T47D (cell line): ENCODE data around the gene DECR2.
A peak's percentile ranks its signal among the peaks of the same experiment; 100 is the strongest.

Experiments
- DNase-seq, 2 experiments: peaks; one replicate each; pipeline versions ENCODE4 v3.0.0 to v3.0.0-alpha.2; 2011 to 2012; ENCODE audit warnings: low read depth in 1 of 2, low spot score in 1 of 2
- JUND ChIP-seq: IDR thresholded peaks from 2 replicates; pipeline ENCODE4 v1.6.1; 2012; ENCODE audit warnings: low read depth
- in situ Hi-C: cut with HindIII; loops from 2 replicates; pipeline ENCODE4 v1.10.0; 2016; ENCODE audit warnings: low sequenced_read_pairs, low pct_unique_long_range_greater_than_20kb

Gene DECR2, protein sequence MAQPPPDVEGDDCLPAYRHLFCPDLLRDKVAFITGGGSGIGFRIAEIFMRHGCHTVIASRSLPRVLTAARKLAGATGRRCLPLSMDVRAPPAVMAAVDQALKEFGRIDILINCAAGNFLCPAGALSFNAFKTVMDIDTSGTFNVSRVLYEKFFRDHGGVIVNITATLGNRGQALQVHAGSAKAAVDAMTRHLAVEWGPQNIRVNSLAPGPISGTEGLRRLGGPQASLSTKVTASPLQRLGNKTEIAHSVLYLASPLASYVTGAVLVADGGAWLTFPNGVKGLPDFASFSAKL

DNA sequence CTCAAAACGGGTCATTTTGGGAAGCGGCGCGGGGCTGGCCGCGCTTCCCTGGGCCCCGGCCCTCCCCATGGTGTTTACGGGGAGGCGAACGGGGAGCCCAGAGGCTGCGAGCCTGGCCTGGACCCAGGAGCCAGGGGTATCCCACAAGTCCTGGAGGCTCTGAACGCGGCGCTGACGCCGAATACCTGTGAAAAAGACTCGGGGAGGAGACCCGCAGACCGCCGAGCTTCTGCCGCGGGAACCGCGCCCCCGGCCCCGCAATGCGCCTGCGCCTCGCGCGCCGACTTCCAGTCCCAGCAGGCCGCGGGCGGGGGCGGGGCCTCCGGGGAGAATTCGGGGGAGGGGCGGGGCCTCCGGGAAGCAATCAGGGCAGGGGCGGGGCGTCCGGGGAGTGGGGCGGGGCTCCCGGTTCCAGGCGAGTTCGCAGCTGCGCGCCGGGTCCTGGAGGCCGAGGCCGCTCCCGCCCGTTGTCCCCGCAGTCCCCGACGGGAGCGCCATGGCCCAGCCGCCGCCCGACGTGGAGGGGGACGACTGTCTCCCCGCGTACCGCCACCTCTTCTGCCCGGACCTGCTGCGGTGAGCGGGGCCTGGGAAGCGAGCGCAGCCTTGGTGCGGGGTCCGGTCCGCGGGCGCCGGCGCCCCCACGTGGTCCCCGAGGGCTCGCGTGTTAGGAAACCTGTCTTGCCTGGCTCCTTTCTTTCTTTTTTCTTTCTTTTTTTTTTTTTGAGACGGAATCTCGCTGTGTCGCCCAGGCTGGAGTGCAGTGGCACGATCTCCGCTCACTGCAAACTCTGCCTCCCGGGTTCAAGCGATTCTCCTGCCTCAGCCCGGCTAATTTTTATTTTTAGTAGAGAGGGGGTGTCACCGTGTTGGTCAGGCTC, at the start of gene DECR2:
DECR2 (plus strand) TSS at position 418 of the 881 bp plus-strand sequence; CDS start at position 497, 79 bp downstream.
- TF ChIP-seq JUND: no peak
- DNase-seq: peak; percentile 92 to 93
- in situ Hi-C loops: no loop called here

DNA sequence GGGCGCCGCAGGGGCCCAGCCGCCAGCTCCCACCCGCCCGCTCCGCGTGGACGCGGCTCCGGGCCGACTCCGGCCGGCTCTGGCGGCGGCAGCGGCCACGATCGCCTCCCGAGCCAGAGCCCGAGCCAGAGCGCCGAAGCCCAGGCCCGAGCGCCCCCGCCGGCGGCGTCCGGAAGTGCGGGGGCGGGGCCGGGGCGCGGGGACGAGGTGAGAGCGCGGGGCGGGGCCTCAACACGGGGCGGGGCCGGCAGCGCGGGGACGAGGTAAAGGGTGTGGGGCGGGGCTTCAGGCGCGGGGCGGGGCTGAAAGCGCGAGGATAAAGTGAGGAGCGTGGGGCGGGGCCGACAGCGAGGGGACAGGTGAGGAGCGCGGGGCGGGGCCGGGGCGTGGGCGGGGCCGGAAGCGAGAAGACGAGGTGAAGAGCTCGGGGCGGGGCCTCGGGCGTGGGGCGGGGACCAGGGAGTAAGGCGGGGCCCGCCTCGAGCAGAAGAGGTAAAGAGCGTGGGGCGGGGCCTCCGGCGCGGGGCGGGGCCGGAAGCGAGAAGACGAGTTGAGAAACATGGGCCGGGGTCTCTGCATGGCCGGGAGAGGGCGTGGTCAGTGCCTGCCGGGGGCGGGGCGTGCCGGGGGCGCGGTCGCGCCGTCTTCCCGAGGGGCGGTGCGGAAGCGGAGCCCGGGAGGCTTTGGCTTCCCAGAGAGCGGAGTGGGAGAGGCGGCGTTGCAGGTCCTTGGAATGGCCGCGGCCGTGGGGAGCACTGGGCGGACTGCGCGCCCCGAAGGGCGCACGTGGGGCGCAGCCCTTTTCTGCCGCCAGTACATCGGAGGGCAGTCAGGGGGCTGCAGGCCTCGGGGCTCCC, 48.9 kb upstream of the DECR2 start, which contains the start of gene AXIN1:
AXIN1 (minus strand) TSS at position 177 of the 857 bp plus-strand sequence. CDS start 5,698 bp downstream, outside the sequence.
- in situ Hi-C loops: no loop called here
- peak; percentile 90 to 99 for DNase-seq
- no peak for TF ChIP-seq JUND

DNA sequence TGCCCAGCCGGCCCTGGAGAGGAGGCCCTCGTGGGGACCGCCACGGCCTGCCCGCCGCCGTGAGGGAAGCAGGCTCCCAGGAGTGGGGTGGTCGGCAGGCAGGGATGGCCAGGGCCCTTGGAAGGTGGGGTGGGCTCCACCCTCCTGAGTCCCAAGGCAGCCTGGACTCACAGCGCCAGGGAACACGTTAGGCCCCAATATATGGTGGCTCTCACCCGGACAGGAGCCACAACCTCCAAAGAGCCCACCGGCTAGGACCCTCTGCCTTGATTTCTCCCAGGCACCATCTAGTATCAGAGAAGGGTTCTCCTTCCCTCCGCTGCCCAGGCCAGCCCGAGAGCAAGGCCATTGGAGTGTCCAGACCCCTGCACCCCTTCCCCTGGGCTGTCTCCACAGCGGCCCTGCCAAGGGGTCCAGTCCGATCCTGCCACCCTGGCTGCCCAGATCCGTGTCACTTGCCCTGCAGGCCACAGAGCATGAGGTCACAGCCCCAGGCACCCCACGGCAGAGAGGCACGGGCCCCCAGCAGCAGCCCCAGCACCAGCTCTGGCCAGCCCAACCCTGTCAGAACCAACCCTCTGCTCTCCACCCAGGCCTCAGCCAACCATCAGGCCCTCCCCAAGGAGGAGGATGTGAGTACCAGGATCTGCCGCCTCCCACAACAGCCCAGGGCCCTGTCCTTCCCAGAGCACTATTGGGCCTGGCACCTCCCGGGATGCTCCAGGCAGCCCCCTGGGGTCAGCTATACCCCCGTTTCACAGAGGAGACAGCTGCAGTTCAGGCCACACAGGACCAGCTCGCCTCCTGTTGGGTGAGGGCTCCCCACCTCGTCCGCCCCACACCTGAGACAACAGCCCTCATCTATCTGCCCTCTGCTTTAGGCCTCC, 48.0 kb upstream of the DECR2 start:
- DNase-seq: no peak
- TF ChIP-seq JUND: no peak
- in situ Hi-C loops: no loop called here

DNA sequence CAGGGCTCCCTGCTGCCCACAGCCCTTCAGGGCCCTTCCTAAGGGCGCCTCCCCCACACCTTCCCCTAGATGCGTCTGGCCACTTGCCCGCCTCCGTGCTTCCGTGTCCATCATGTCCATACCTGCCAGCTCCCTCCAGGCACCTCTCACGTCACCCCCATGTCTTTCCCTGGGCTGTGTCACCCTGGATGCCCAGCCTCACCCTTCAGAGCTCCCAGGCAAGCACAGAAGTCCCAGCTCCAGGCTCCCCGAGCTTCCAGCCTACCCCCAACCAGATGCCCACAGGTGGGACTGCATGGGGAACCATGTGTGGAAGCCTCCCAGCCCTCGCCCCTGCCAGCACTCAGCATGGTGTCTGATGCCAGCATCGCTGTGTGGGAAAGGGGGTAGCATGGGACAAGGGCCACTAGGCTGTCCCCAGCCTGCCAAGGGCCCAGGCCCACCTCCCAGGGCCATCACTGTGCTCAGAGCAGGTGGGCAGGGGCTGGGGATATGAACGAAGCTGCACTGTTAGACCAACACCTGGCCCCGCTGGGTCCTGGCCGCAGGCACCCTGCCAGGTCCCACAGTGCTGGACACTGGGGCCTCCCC, 47.3 kb upstream of the DECR2 start:
- no peak for DNase-seq
- in situ Hi-C loops: no loop called here
- TF ChIP-seq JUND: no peak

DNA sequence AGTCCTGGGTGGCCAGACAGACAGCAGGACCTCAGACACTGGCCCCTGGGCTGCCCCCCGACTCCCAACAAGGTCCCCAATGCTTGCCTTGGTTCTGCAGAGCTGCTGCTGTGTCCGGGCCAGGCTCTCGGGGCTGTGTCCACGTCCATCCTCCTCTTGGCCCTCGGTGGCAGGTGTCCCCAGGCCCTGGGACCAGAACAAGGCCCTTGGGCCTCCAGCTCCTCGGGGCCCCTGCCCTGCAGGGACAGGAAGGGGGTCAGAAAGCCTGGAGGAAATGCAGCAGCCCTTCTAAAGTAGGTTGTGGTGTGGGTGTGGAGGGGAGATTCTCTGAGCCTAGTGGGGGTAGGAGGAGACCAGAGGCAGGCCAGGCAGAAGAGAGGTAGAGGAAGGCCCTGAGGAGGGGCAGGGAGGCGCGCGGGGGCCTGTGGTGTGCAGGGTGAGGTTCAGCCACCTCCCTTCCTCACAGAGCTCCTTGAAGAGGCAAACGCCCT, 46.7 kb upstream of the DECR2 start:
- TF ChIP-seq JUND: no peak
- in situ Hi-C loops: no loop called here
- no peak for DNase-seq

DNA sequence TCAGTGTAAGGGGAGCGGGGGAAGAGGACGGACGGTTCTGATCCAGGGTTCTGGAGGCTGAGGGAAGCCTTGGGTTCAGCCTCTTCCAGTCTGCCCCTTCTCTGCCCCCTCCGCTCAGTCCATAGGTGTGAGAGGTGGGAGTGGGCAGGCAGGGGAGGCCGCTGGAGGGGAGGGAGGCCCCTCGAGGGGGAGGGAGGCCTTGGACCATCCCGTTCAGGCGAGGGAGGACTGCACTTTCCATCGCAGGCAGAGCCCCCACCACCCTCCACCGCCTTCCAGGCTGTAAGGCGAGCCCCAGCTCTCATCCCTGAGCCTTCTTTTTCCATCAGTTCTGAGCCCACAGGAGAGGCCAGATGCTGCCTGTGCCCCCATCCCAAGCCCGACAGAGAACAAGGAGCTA, 44.9 kb upstream of the DECR2 start:
- in situ Hi-C loops: no loop called here
- no peak for TF ChIP-seq JUND
- no peak for DNase-seq

DNA sequence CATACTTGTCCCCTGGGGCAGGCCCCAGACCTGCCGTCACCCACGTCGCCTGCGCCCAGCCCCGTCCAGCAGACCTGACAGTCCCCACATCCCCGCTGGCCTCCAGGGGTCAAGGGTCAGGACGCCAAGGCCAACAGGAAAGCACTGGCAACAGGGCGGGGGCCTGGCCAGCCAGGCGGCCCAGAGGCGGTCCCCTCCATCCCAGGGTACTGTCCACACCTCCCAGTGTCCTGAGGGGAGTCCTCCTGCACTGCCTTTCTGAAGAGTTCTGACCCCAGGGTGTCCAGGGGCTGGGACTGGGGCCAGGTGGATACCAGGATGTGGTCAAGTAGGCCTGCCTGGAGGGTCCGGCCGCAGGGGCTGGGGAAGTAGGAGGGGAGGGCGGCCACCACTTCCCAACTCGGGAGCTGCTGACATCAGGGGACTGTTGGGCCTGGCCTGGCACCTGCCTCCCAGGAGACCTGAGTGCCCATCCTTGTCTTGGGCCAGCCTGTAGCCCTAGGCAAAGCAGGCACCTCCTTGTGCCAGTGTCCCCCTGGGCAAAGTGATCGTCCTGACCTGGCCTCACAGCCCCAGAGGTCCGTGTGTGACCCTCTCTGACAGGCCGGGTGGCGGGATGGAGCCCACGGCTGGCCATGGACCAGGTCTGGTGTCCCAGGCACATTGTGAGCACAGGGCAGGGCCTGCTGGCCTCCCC, 42.5 kb upstream of the DECR2 start:
- in situ Hi-C loops: no loop called here
- no peak for DNase-seq
- TF ChIP-seq JUND: no peak

DNA sequence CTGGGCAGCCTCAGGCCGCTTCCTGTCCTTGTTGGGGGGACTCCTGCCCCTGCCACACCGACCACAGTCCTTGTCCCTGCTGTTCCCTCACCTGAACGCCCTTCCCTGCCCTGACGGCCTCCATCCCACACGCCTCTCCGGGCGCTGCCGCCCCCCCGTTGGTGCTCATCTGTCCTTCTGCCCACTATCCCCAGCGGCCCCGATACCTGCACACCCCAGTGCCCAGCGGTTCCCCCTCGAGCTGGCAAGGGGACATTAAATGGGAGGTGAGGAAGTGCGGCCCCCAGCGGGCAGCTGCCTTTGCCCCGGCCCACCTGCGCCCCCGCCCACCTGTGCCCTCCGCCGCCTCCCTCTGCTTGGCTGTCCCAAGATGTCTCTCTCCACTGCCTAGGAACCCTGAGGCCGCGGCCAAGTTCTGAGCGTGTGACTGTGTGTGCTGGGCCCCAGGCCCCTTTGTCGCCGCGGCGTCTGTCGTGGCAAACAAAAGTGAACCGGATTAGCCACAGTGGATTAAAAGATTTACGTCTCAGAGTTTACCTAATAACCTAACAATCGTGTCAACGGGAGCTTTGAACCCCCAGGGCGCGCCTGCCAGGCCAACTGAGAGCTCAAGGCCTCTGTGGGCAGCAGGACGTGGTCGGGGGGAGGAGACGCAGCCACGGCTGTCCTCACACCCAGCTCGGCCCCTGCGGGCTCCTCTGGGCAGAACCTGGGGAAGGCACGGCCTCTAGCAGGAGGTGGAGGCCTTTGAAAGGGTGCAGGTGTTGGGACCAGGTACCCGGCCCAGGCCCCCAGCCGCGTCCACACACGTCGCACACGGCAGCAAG, 41.6 kb upstream of the DECR2 start:
- TF ChIP-seq JUND: no peak
- DNase-seq: no peak
- in situ Hi-C loops: no loop called here

DNA sequence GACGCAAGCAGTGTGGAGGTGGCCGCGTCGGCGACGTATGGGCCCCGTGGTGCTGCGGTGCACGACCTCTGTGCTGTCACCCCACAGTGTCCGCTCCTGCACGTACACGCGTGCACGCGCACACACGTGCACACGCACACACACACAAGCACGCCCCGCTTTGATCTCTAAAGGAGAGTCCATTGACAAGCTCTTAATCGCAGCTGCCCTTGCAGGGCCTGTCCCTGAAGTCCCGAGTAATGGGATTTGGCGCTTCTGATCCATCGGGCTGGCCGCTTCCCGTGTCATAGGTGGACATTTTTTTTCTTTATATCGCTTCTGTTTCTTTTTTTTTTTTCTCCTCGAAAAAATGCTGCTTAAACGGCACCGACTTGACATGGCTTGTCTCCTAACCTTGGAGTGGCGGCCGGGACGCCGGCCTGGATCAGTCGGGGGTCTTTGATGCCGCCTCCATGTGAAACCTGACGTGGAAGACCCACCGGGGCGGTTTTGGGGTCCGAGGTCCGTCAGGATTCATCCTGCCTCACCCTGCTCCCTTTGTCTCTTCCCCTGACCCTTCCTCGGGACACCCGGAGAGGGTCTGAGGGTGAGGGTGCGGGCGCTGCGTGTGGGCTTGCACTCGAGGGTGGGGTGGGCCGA, 40.9 kb upstream of the DECR2 start:
- in situ Hi-C loops: no loop called here
- DNase-seq: no peak
- no peak for TF ChIP-seq JUND
